Left ventricle myocardium inferior (tissue), 1 donor: ENCODE results near the gene SLC22A14. TPM values are rescaled to one million over a fixed set of nuclear protein-coding genes. Genes with fewer than 3 reads are reported as not detected.

Source experiments
- DNase-seq: peaks from one replicate; pipeline ENCODE4 v3.0.0-alpha.2; 2020
- H3K27ac ChIP-seq: fragments of 200-600 bp; replicated peaks from 2 replicates; pipeline ENCODE4 v1.8.0; 2021
- H3K27me3 ChIP-seq: fragments of 200-600 bp; 2 replicates; pipeline ENCODE4 v1.8.0; 2021; ENCODE audit warnings: low read depth
- H3K36me3 ChIP-seq: fragments of 200-600 bp; 2 replicates; pipeline ENCODE4 v1.8.0; 2021
- H3K4me1 ChIP-seq: fragments of 200-600 bp; 2 replicates; pipeline ENCODE4 v1.8.0; 2021
- H3K4me3 ChIP-seq: fragments of 200-600 bp; 2 replicates; pipeline ENCODE4 v1.8.0; 2021; ENCODE audit warnings: mild to moderate bottlenecking, moderate library complexity
- H3K9me3 ChIP-seq: fragments of 200-600 bp; replicated peaks from 2 replicates; pipeline ENCODE4 v1.8.0; 2021
- intact Hi-C: fragments of 100-400 bp; cut with micrococcal nuclease; formaldehyde crosslinking; loops from one replicate; pipeline ENCODE4 v1.11.0; 2022
- total RNA-seq: library from RNA; stranded (reverse); fragmentation: NEBNext Ultra II Directional; extraction: Animal tissue kit (Norgen Biotek cat#: 25700); gene quantifications from one replicate; pipeline ENCODE4 v1.2.1, GENCODE V29; 2021
- TF ChIP-seq, protein P1 (sequence below): fragments of 200-600 bp; IDR thresholded peaks from 2 replicates; pipeline ENCODE4 v1.8.0; 2021; ENCODE audit warnings: antibody characterized with exemption, mild to moderate bottlenecking, borderline replicate concordance
- donor health status: DM: no; HTN: yes; CAD: no; lungs with severe emphysema.

Gene SLC22A14
- total RNA-seq, 1 donor from 2014 or later, result not detected

- H3K9me3 ChIP-seq, result no peaks in the 10 kb centered on the region
- no peak for DNase-seq
- peak overlapping the region; percentile 18 for H3K27ac ChIP-seq
- TF ChIP-seq, protein P1, sequence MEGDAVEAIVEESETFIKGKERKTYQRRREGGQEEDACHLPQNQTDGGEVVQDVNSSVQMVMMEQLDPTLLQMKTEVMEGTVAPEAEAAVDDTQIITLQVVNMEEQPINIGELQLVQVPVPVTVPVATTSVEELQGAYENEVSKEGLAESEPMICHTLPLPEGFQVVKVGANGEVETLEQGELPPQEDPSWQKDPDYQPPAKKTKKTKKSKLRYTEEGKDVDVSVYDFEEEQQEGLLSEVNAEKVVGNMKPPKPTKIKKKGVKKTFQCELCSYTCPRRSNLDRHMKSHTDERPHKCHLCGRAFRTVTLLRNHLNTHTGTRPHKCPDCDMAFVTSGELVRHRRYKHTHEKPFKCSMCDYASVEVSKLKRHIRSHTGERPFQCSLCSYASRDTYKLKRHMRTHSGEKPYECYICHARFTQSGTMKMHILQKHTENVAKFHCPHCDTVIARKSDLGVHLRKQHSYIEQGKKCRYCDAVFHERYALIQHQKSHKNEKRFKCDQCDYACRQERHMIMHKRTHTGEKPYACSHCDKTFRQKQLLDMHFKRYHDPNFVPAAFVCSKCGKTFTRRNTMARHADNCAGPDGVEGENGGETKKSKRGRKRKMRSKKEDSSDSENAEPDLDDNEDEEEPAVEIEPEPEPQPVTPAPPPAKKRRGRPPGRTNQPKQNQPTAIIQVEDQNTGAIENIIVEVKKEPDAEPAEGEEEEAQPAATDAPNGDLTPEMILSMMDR, result peak; percentile 40
- H3K4me3 ChIP-seq, result no peak overlapping the region
- peaks cover 12% of the 10 kb centered on the region for H3K4me1 ChIP-seq
- peaks cover 57% of the 10 kb centered on the region for H3K36me3 ChIP-seq
- intact Hi-C loops, result no loop called here
- no peaks in the 10 kb centered on the region for H3K27me3 ChIP-seq
These were observed 34.6 kb upstream of the SLC22A14 start for GRCh38 chr3:38247366-38248035.

GRCh38 chr3:38250198-38250597 lies 31.9 kb upstream of the SLC22A14 start:
- intact Hi-C loops, result no loop called here
- TF ChIP-seq, protein P1, result no peak
- H3K27ac ChIP-seq, result no peak overlapping the region
- peaks cover 78% of the 10 kb centered on the region for H3K36me3 ChIP-seq
- no peaks in the 10 kb centered on the region for H3K27me3 ChIP-seq
- H3K4me3 ChIP-seq, result no peak overlapping the region
- H3K9me3 ChIP-seq, result no peaks in the 10 kb centered on the region
- DNase-seq, result no peak
- H3K4me1 ChIP-seq, result peaks cover 12% of the 10 kb centered on the region

- TF ChIP-seq, protein P1, result no peak
- Histone ChIP-seq H3K36me3 (peaks cover 75% of the 10 kb centered on the region), H3K9me3 (no peaks in the 10 kb centered on the region), H3K27ac (peak overlapping the region; percentile 16), H3K4me1 (peaks cover 19% of the 10 kb centered on the region), H3K4me3 (no peak overlapping the region), H3K27me3 (no peaks in the 10 kb centered on the region)
- intact Hi-C loops, result no loop called here
- DNase-seq, result no peak
These were observed 30.9 kb upstream of the SLC22A14 start for GRCh38 chr3:38251197-38251596.

- Histone ChIP-seq H3K36me3 (peaks cover 63% of the 10 kb centered on the region), H3K4me3 (no peak overlapping the region), H3K27ac (no peak overlapping the region), H3K27me3 (no peaks in the 10 kb centered on the region), H3K4me1 (peaks cover 7% of the 10 kb centered on the region), H3K9me3 (no peaks in the 10 kb centered on the region)
- TF ChIP-seq, protein P1, result no peak
- intact Hi-C loops, result no loop called here
- no peak for DNase-seq
These were observed 28.4 kb upstream of the SLC22A14 start for GRCh38 chr3:38253704-38254103.

GRCh38 chr3:38254872-38255271 lies 27.2 kb upstream of the SLC22A14 start:
- DNase-seq, result no peak
- intact Hi-C loops, result no loop called here
- peaks cover 53% of the 10 kb centered on the region for H3K36me3 ChIP-seq
- TF ChIP-seq, protein P1, result no peak
- H3K4me3 ChIP-seq, result no peak overlapping the region
- no peaks in the 10 kb centered on the region for H3K27me3 ChIP-seq
- H3K27ac ChIP-seq, result no peak overlapping the region
- H3K4me1 ChIP-seq, result peaks cover 7% of the 10 kb centered on the region
- H3K9me3 ChIP-seq, result no peaks in the 10 kb centered on the region
